HCT116 (cell line): ENCODE data around the gene CDH26. TPM values are rescaled to one million over a fixed set of nuclear protein-coding genes. Genes with fewer than 3 reads are reported as not detected.

Source experiments
- ATAC-seq: fragments of 200-7000 bp; cut with Tn5 transposase; 2 replicates; pipeline ENCODE4 v1.9.1; 2020; ENCODE audit warnings: mild to moderate bottlenecking, moderate library complexity
- BruUV-seq: library from RNA; stranded (reverse); fragments of 400-500 nt; replicated peaks from 2 replicates; lab custom pipeline; 2021; lab: Mats Ljungman, UMichigan
- CTCF ChIA-PET: fragments of 300-600 bp; sonication (Branson Sonifier 250); formaldehyde crosslinking; loops from one replicate; lab custom pipeline; 2021; ENCODE audit warnings: antibody characterized with exemption; lab: Charles Lee
- POLR2A ChIA-PET: fragments of 300-600, 350-600 bp; sonication (Branson Sonifier 250); formaldehyde crosslinking; loops from one replicate; lab custom pipeline; 2021; ENCODE audit warnings: antibody characterized with exemption; lab: Charles Lee
- RAD21 ChIA-PET, 2 experiments: fragments of 300-600 bp; sonication (Branson Sonifier 250); formaldehyde crosslinking; loops; one replicate each; lab custom pipeline; 2023; ENCODE audit warnings: low total read pairs in 2 of 2; ENCODE audit not compliant: uncharacterized antibody in 2 of 2, unreplicated experiment in 2 of 2, low non-redundant PET in 1 of 2; lab: Charles Lee
- DNase-seq: peaks from one replicate; pipeline ENCODE4 v3.0.0-alpha.2; 2010; ENCODE audit warnings: low read depth, low spot score
- H2AFZ ChIP-seq: fragments of 200-600 bp; shearing (Covaris generic), sonication (generic); 2 replicates; pipeline ENCODE4 v1.6.1; 2017; ENCODE audit warnings: low read depth, mixed run types, mixed read lengths, antibody characterized with exemption, low read length; ENCODE audit not compliant: poor library complexity, severe bottlenecking
- H3K27ac ChIP-seq: 2 replicates; pipeline ENCODE4 v1.5.1; 2012; ENCODE audit warnings: low read depth, low read length
- H3K27me3 ChIP-seq: fragments of 200-600 bp; sonication (generic); 2 replicates; pipeline ENCODE4 v1.6.1; 2016; ENCODE audit warnings: mixed run types, low read length, mixed read lengths; ENCODE audit not compliant: insufficient read depth
- H3K36me3 ChIP-seq, 2 experiments: fragments of 200-500 bp in 1 of 2; fragments of 200-600 bp in 1 of 2; sonication (Bioruptor generic) in 1 of 2; sonication (generic) in 1 of 2; 2 replicates each; pipeline versions ENCODE4 v1.5.1 to v1.6.1; 2014 to 2016; ENCODE audit warnings: low read length in 2 of 2, inconsistent platforms in 1 of 2, mixed read lengths in 1 of 2, mixed run types in 1 of 2; ENCODE audit not compliant: insufficient read depth in 2 of 2, control insufficient read depth in 1 of 2
- H3K4me1 ChIP-seq, 2 experiments: fragments of 200-600 bp in 1 of 2; sonication (generic) in 1 of 2; 2 replicates each; pipeline versions ENCODE4 v1.5.1 to v1.6.1; 2012 to 2017; ENCODE audit warnings: low read length in 2 of 2, inconsistent platforms in 1 of 2, mild to moderate bottlenecking in 1 of 2, mixed read lengths in 1 of 2, mixed run types in 1 of 2, moderate library complexity in 1 of 2; ENCODE audit not compliant: insufficient read depth in 2 of 2, control insufficient read depth in 1 of 2
- H3K4me2 ChIP-seq: fragments of 200-600 bp; sonication (generic); 2 replicates; pipeline ENCODE4 v1.6.1; 2017; ENCODE audit warnings: mixed run types, low read length, mixed read lengths
- H3K4me3 ChIP-seq, 2 experiments: fragments of 200-600 bp in 1 of 2; sonication (generic) in 1 of 2; replicated peaks in 1 of 2; 2 replicates each; pipeline ENCODE4 v1.5.1; 2011 to 2016; ENCODE audit warnings: low read length in 2 of 2, control low read depth in 1 of 2, low read depth in 1 of 2, mild to moderate bottlenecking in 1 of 2, mixed read lengths in 1 of 2, mixed run types in 1 of 2
- H3K79me2 ChIP-seq: fragments of 200-600 bp; sonication (generic); 2 replicates; pipeline ENCODE4 v1.6.1; 2017; ENCODE audit warnings: mild to moderate bottlenecking, mixed run types, low read length, moderate library complexity, mixed read lengths; ENCODE audit not compliant: insufficient read depth
- H3K9ac ChIP-seq: fragments of 200-600 bp; sonication (generic); 2 replicates; pipeline ENCODE4 v1.6.1; 2016; ENCODE audit warnings: low read length, mixed read lengths
- H3K9me2 ChIP-seq: fragments of 200-600 bp; sonication (generic), shearing (Covaris generic); 2 replicates; pipeline ENCODE4 v1.6.1; 2017; ENCODE audit warnings: mixed run types, mild to moderate bottlenecking, moderate library complexity; ENCODE audit not compliant: insufficient read depth
- H3K9me3 ChIP-seq, 2 experiments: fragments of 200-500 bp in 1 of 2; fragments of 200-600 bp in 1 of 2; sonication (Bioruptor generic) in 1 of 2; sonication (generic) in 1 of 2; 2 replicates each; pipeline ENCODE4 v1.6.1; 2014 to 2017; ENCODE audit warnings: low read length in 2 of 2, mixed read lengths in 2 of 2, inconsistent platforms in 1 of 2, low read depth in 1 of 2, mild to moderate bottlenecking in 1 of 2, mixed run types in 1 of 2, moderate library complexity in 1 of 2; ENCODE audit not compliant: control insufficient read depth in 1 of 2, insufficient read depth in 1 of 2
- H4K20me1 ChIP-seq: fragments of 200-600 bp; sonication (generic), shearing (Covaris generic); 2 replicates; pipeline ENCODE4 v1.6.1; 2017; ENCODE audit warnings: mixed run types, mild to moderate bottlenecking, moderate library complexity; ENCODE audit not compliant: insufficient read depth
- CBX3 ChIP-seq: IDR thresholded peaks from 2 replicates; pipeline ENCODE4 v1.6.1; 2012; ENCODE audit warnings: low read depth
- CEBPB ChIP-seq: IDR thresholded peaks from 2 replicates; pipeline ENCODE4 v1.6.1; 2012; ENCODE audit warnings: low read depth
- EZH2 ChIP-seq: fragments of 200-600 bp; sonication (generic); IDR thresholded peaks from 2 replicates; pipeline ENCODE4 v1.6.1; 2017; ENCODE audit warnings: antibody characterized with exemption, mixed run types
- FOSL1 ChIP-seq: IDR thresholded peaks from 2 replicates; pipeline ENCODE4 v1.6.1; 2012; ENCODE audit warnings: low read depth
- POLR2A ChIP-seq: IDR thresholded peaks from 2 replicates; pipeline ENCODE4 v1.7.0; 2011; ENCODE audit warnings: borderline replicate concordance; ENCODE audit not compliant: insufficient read depth, insufficient read length; ENCODE audit errors: extremely low read depth
- POLR2AphosphoS5 ChIP-seq: IDR thresholded peaks from 2 replicates; pipeline ENCODE4 v1.6.1; 2011; ENCODE audit warnings: mild to moderate bottlenecking, low read depth, low read length, moderate library complexity
- SP1 ChIP-seq: IDR thresholded peaks from 2 replicates; pipeline ENCODE4 v1.6.1; 2012; ENCODE audit warnings: low read depth
- SRF ChIP-seq: IDR thresholded peaks from 2 replicates; pipeline ENCODE4 v1.6.1; 2012; ENCODE audit warnings: low read depth
- TCF7L2 ChIP-seq: IDR thresholded peaks from 2 replicates; pipeline ENCODE4 v1.7.0; 2011; ENCODE audit warnings: borderline replicate concordance, inconsistent platforms; ENCODE audit not compliant: insufficient read depth, insufficient read length; ENCODE audit errors: extremely low read depth
- YY1 ChIP-seq: IDR thresholded peaks from 2 replicates; pipeline ENCODE4 v1.6.1; 2011; ENCODE audit warnings: low read length, low read depth, moderate library complexity, mild to moderate bottlenecking; ENCODE audit not compliant: insufficient replicate concordance; ENCODE audit errors: extremely low read depth
- ZBTB33 ChIP-seq: IDR thresholded peaks from 2 replicates; pipeline ENCODE4 v1.6.1; 2011; ENCODE audit warnings: mild to moderate bottlenecking, low read length, moderate library complexity; ENCODE audit not compliant: insufficient replicate concordance; ENCODE audit errors: extremely low read depth
- ZFX ChIP-seq: fragments of 450-650 bp; IDR thresholded peaks from 2 replicates; pipeline ENCODE4 v1.6.1; 2017
- intact Hi-C: fragments of 100-400 bp; cut with micrococcal nuclease; formaldehyde crosslinking; loops from 2 replicates; pipeline ENCODE4 v1.10.0; 2022
- total RNA-seq: library from RNA; stranded (reverse); gene quantifications from one replicate; pipeline ENCODE4 v1.2.1, GENCODE V29; 2021; ENCODE audit not compliant: unreplicated experiment

The CDH26 gene
- total RNA-seq, 1 experiment from 2014 or later: 0.34 TPM

GRCh38 chr20:60007464-60007863 lies 49.2 kb downstream of the CDH26 start:
- H3K9me3 ChIP-seq: no peaks in the 10 kb centered on the region
- H3K9ac ChIP-seq: no peak overlapping the region
- no peak overlapping the region for H3K4me2 ChIP-seq
- no peaks in the 10 kb centered on the region for H3K27me3 ChIP-seq
- RAD21 ChIA-PET: no interaction called here
- H3K9me2 ChIP-seq: no peaks in the 10 kb centered on the region
- H3K79me2 ChIP-seq: no peaks in the 10 kb centered on the region
- H3K27ac ChIP-seq: no peak overlapping the region
- H3K36me3 ChIP-seq: no peaks in the 10 kb centered on the region
- POLR2A ChIA-PET: no interaction called here
- TF ChIP-seq SP1: no peak
- TF ChIP-seq YY1: no peak
- intact Hi-C loops: no loop called here
- BruUV-seq: no TSS peak
- CTCF ChIA-PET: no interaction called here
- DNase-seq: no peak
- ATAC-seq: no peak
- H3K4me1 ChIP-seq: no peaks in the 10 kb centered on the region
- H4K20me1 ChIP-seq: no peaks in the 10 kb centered on the region
- no peak overlapping the region for H2AFZ ChIP-seq
- H3K4me3 ChIP-seq: no peak overlapping the region

GRCh38 chr20:60008130-60008808 lies 50.0 kb downstream of the CDH26 start:
- Histone ChIP-seq H2AFZ (no peak overlapping the region), H3K79me2 (no peaks in the 10 kb centered on the region), H3K4me3 (no peak overlapping the region), H3K4me1 (no peaks in the 10 kb centered on the region), H3K27ac (no peak overlapping the region), H3K9ac (no peak overlapping the region), H3K9me2 (no peaks in the 10 kb centered on the region), H3K4me2 (no peak overlapping the region), H3K9me3 (no peaks in the 10 kb centered on the region), H3K36me3 (no peaks in the 10 kb centered on the region), H3K27me3 (no peaks in the 10 kb centered on the region), H4K20me1 (no peaks in the 10 kb centered on the region)
- TF ChIP-seq POLR2AphosphoS5 (no peak), ZFX (no peak), FOSL1 (no peak), TCF7L2 (no peak), EZH2 (no peak), SRF (no peak), ZBTB33 (no peak), CEBPB (no peak), POLR2A (no peak), CBX3 (no peak)
- POLR2A ChIA-PET: no interaction called here
- CTCF ChIA-PET: no interaction called here
- no TSS peak for BruUV-seq
- DNase-seq: no peak
- ATAC-seq: no peak
- intact Hi-C loops: no loop called here
- RAD21 ChIA-PET: no interaction called here
